ENCODE measurements around the gene ZNF324B. TPM values are rescaled to one million over a fixed set of nuclear protein-coding genes. Genes with fewer than 3 reads are reported as not detected.
"Not testable (repeated sequence)": the region's sequence is repeated elsewhere in the genome, so short reads cannot be mapped to it uniquely, and the experiment has no call there.

The ZNF324B gene
- total RNA-seq, 1 donor from 2014 or later, result 7.1 TPM

GRCh38 chr19:58479736-58480480 lies 28.5 kb downstream of the ZNF324B start:
- DNase-seq (ENCODE audit: low read depth in 2 of 2), result peak in 1 of 2 donors; percentile 0

- DNase-seq (ENCODE audit: low read depth in 2 of 2), result peak in 1 of 2 donors; percentile 0
These were observed 29.0 kb downstream of the ZNF324B start for GRCh38 chr19:58480481-58480830.

- peak in 1 of 2 donors; percentile 0 for DNase-seq (ENCODE audit: low read depth in 2 of 2)
These were observed 29.4 kb downstream of the ZNF324B start for GRCh38 chr19:58480831-58481230.

- no peak for DNase-seq (ENCODE audit: low read depth in 2 of 2)
These were observed 30.9 kb downstream of the ZNF324B start for GRCh38 chr19:58482372-58482771.

GRCh38 chr19:58483776-58484175 lies 32.4 kb downstream of the ZNF324B start:
- DNase-seq (ENCODE audit: low read depth in 2 of 2), result no peak

GRCh38 chr19:58484349-58484748 lies 32.9 kb downstream of the ZNF324B start:
- DNase-seq (ENCODE audit: low read depth in 2 of 2), result not testable (repeated sequence)

- DNase-seq (ENCODE audit: low read depth in 2 of 2), result no peak
These were observed 40.0 kb downstream of the ZNF324B start for GRCh38 chr19:58491393-58491792.

GRCh38 chr19:58492265-58492664 lies 40.8 kb downstream of the ZNF324B start:
- DNase-seq (ENCODE audit: low read depth in 2 of 2), result no peak

- DNase-seq (ENCODE audit: low read depth in 2 of 2), result no peak
These were observed 46.3 kb downstream of the ZNF324B start for GRCh38 chr19:58497634-58498170.

GRCh38 chr19:58498316-58499020 lies 47.0 kb downstream of the ZNF324B start:
- peak in 1 of 2 donors; percentile 0 for DNase-seq (ENCODE audit: low read depth in 2 of 2)

GRCh38 chr19:58499021-58499927 lies 47.9 kb downstream of the ZNF324B start:
- DNase-seq (ENCODE audit: low read depth in 2 of 2), result peak; percentile 98 to 99

- no peak for DNase-seq (ENCODE audit: low read depth in 2 of 2)
These were observed 48.8 kb downstream of the ZNF324B start for GRCh38 chr19:58500242-58500641.

Other genes starting within 250 kb of the ZNF324B start
- 41.4 and 58.5 TPM in 2 replicates for gene ZNF544, start 222.7 kb upstream of the ZNF324B start, total RNA-seq
- gene ZNF8, start 172.7 kb upstream of the ZNF324B start, total RNA-seq, result 2.6 and 4.2 TPM in 2 replicates
- 11.1 and 19.4 TPM in 2 replicates for gene ERVK3-1, start 146.2 kb upstream of the ZNF324B start, total RNA-seq
- gene ZSCAN22, start 124.6 kb upstream of the ZNF324B start, total RNA-seq, result 1.3 and 2.0 TPM in 2 replicates
- 2.0 and 4.6 TPM in 2 replicates for gene A1BG, start 98.1 kb upstream of the ZNF324B start, total RNA-seq
- 0.65 and 0.99 TPM in 2 replicates for gene ZNF497, start 88.9 kb upstream of the ZNF324B start, total RNA-seq
- gene ZNF837, start 70.6 kb upstream of the ZNF324B start, total RNA-seq, result 0.87 and 1.6 TPM in 2 replicates
- 2,255 and 2,472 TPM in 2 replicates for gene RPS5, start 64.4 kb upstream of the ZNF324B start, total RNA-seq
- not detected in 2 replicates for gene RNF225, start 56.0 kb upstream of the ZNF324B start, total RNA-seq
- 5.9 and 9.1 TPM in 2 replicates for gene ZNF584, start 43.0 kb upstream of the ZNF324B start, total RNA-seq
- 4.1 and 6.9 TPM in 2 replicates for gene ZNF132, start 11.5 kb upstream of the ZNF324B start, total RNA-seq
- 7.6 and 11.9 TPM in 2 replicates for gene ZNF324, start 15.5 kb downstream of the ZNF324B start, total RNA-seq
- 3.0 and 3.1 TPM in 2 replicates for gene ZNF446, start 24.7 kb downstream of the ZNF324B start, total RNA-seq
- 6.1 and 8.1 TPM in 2 replicates for gene SLC27A5, start 60.4 kb downstream of the ZNF324B start, total RNA-seq
- 3.7 and 5.0 TPM in 2 replicates for gene ZBTB45, start 68.2 kb downstream of the ZNF324B start, total RNA-seq
- gene TRIM28, start 92.4 kb downstream of the ZNF324B start, total RNA-seq, result 275 and 278 TPM in 2 replicates
- gene CHMP2A, start 103.5 kb downstream of the ZNF324B start, total RNA-seq, result 86.1 and 93.5 TPM in 2 replicates
- gene UBE2M, start 107.0 kb downstream of the ZNF324B start, total RNA-seq, result 50.1 and 66.7 TPM in 2 replicates
- 5.4 and 7.5 TPM in 2 replicates for gene MZF1, start 121.7 kb downstream of the ZNF324B start, total RNA-seq